IPS-NIHi7 (cell line): Measurements from ENCODE around the gene DYNLL1.
"Not testable (repeated sequence)": the region's sequence is repeated elsewhere in the genome, so short reads cannot be mapped to it uniquely, and the experiment has no call there.

Experiments
- DNase-seq: peaks from one replicate; pipeline ENCODE4 v3.0.0; 2012; ENCODE audit warnings: mixed read lengths; ENCODE audit errors: extremely low spot score

The DYNLL1 gene

DNA sequence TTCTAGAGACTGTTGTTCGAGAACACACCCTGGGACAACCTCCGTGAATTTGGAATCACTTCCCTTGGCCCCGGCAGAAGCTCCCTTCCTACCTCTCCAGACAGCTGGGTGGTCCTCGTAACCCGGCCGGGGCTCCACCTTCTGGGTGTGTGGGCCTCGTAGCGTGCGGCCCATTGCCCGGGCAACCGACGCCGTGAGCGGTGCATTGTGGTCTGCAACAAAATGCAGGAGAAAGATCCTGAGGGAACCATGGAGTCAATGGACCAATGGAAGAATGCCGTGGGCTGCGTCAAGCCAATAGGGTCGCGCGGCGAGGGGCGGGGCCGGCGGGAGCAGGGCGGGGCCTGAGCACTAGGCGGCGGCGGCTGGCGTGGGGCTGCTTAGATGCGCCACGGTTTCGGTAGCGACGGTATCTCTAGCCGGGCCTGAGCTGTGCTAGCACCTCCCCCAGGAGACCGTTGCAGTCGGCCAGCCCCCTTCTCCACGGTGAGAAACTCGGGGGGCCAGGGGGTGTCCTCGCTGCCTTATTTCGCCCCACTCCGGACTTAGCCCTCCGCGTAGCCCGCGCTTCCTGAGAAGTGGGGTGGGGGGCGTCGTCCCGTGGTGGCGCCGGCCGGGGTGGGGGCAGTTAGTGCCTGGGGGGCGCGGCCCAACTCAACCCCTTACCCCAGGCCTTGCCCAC, at the start of gene DYNLL1:
Gene DYNLL1, plus strand, starts transcription at position 383 of the 682 bp plus-strand sequence. CDS start 309 bp downstream, outside the sequence.
- peak; percentile 99 for DNase-seq

DNA sequence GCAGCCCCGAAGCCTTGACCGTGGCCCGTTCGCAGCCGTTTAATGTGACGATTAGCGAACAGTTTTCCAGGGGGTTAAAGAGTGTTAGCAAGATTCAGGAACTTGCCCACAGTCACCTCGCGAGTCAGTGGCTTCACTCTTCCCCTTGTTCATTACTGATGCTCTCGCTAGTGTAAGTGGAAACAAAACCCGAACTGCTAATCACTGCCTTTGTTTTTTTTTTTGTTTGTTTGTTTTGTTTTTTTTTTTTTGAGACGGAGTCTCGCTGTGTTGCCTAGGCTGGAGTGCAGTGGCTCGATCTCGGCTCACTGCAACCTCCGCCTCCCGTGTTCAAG, 49.1 kb upstream of the DYNLL1 start:
- not testable (repeated sequence) for DNase-seq

DNA sequence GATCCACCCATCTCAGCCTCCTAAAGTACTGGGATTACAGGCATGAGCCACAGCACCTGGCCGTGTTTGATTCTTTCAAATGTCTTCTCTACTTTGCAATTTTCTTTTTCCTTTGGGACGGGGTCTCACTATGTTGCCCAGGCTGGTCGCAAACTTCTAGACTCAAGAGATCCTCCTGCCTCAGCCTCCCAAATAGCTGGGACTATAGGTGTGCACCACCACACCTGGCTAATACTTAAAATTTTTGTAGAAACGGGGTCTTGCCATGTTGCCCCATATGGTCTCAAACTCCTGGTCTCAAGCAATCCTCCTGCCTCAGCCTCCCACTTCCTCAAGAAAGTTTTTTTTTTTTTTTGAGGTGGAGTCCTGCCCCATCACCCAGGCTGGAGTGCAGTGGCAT, 47.9 kb upstream of the DYNLL1 start:
- DNase-seq = no peak

DNA sequence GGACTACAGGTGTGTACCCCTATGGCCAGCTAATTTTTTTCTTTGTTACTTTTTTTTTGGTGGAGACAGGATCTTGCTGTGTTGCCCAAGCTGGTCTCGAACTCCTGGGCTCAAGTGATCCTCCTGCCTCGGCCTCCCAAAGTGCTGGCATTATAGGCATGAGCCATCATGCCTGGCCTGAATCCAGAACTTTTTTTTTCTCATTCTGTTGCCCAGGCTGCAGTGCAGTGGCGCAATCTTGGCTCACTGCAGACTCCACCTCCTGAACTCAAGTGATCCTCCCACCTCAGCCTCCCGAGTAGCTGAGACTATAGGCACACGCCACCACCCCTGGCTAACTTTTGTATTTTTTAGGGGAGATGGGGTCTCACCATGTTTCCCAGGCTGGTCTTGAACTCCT, 43.4 kb upstream of the DYNLL1 start:
- DNase-seq = not testable (repeated sequence)

DNA sequence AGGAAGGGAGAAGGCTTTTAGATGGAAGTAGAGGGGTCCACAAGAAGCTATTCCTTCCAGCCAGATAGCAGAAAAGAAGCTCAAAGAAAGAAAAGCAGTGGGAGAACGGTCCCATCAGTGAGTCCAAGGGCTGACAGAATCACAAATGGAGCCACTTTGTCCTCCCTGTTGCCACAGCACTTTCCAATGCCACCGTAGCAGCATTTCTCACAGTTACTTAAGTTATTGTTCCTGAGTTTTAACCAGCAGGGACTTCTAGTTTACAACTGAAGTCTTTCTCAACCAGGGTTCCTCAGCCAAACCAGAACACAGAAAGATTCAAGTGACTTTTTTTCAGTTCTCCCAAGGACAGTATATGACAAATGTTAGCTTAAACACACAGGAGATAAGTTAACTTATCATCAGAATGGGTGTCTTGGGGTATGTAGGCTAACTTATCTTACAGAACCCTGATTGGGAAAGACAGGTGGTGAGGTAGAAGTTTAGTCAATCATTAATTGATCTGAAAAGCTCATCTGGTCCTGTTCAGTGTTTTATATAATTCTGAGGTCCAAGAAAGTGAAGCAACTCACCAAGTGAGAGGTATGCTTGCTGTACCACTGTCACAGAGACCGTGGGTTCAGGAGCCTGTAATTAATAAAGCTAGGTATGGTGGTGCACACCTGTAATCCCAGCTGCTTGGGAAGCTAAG, 42.7 kb upstream of the DYNLL1 start:
- no peak for DNase-seq

DNA sequence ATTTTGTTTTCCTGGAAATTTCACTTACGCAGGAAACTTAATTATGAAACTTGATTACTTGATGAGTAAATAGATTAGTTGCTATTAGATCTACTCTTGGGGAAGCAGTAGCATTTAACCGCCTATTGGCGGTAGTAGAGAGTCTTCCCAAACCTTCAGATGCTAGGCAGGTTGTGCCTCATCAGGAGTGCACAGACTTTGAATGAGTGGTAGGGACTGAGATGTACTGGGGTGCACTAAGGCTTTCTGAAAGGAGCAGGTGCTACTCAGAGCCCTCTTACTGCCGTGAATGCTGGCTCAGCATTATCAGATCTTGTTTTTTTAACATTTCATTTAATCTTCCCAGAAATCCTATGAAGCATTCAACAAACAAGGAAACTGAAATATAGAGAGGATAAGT, 41.9 kb upstream of the DYNLL1 start:
- DNase-seq = peak; percentile 53

DNA sequence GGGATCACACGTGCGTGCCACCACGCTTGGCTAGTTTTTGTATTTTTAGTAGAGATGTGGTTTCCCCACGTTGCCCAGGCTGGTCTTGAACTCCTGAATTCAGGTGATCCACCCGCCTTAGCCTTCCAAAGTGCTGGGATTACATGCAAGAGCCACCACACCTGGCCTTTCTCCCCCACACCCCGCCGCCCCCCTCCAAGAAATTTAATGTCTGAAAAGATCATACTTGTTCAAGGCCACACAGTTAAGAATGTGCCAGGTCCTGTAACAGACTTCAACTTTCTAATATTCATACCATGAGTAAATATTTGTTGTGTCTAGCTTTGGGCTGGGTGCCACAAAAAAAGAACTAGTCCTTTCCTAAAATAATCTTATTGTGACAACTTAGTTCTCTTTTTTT, 40.6 kb upstream of the DYNLL1 start:
- DNase-seq = no peak

DNA sequence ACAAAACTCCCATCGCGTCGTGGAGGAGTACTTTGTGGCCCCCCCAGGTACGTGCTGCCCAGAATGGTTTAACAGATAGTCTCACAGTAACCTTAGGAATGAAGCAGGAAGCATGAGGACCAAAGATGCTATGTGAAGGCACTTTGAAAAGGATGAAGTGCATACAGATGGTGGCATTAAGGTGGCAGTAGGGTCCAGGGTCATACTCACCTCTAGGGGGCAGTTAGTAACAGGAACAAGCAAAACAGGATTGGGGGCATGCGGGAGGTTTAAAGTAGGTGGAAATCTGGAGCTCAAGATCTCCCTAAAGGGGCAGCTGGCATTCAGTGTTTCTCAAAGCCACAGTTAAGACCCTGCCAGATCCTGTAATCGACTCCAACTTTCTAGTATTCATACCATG, 38.8 kb upstream of the DYNLL1 start:
- DNase-seq = peak; percentile 62

DNA sequence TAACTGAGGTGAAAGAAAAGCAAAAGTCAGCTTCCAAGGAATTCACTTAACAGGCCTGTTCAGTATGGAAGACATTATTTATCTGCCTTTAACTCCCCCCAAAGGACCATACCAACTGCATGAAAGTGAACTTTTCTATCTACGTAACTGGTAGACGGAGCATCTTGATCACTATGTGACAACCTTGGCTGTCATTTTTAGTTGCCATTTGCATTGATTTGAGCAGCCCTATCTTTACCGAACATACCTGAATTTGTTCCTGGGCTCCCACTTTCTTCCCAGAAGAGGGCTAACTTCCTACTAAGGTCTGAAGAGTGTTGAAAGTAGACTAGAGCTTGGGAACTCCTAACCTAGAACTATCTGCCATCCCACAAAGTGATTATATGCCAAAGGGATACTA, 35.8 kb upstream of the DYNLL1 start:
- DNase-seq = no peak

DNA sequence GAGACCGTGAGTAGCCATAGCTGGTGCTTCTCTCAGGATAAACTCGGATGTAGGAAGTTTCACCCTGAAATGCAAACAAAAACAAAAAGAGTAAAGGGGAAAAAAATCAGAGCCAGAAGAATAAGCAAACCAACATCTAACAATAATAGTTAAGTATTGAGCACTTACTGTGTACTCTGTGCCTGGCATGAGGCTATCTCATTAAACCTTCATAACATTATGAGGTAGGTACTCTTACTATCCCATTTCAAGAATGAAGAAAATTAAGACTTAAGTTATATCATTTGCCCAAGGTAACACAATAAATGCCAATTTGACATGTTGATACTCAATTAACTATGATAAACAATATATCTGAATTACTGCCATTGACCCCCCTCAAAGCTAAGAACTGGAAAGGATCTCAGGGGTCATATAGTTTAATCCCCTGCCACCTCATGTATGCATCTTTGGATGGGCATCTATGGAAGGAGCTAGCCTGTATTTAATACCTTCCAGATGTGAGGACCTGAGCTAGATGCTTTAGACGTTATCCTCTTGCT, 33.7 kb upstream of the DYNLL1 start:
- no peak for DNase-seq

DNA sequence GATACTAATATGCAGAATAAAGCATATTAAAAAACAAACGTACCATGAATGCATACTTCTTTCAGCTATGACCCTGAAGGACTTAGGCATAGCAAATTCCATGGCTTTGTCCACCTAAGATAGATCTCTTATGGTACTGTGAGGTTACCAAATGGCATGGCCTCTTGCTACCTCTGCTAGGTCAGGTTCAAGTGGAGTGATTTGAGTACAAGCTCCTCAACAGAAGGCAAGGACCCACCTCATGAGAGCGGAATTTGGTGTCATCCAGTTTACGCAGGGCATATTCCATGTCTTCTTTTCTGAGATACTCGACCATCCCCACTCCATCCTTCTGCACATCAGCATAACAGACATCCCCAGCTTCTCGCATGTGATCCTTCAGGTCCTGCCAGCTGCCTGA, 32.2 kb upstream of the DYNLL1 start:
- no peak for DNase-seq

DNA sequence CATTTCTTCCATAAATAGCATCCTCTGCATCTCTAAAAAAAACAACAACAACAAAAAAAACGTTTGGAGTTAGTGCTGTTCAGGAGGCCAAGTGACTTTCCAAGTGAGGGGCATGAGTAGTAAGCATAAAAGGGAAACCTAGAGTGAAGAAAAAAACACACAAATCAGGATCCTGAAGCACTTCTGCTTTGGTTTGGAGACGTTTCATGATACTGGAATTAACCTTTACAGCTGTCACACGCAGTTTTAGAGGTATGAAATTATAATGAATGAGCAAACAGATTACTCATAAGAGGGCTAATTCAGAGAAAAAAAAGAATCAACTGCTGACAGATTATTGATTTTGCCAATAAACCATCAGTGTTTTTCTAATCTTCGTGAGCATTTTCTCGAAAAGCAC, 30.2 kb upstream of the DYNLL1 start:
- DNase-seq = no peak

DNA sequence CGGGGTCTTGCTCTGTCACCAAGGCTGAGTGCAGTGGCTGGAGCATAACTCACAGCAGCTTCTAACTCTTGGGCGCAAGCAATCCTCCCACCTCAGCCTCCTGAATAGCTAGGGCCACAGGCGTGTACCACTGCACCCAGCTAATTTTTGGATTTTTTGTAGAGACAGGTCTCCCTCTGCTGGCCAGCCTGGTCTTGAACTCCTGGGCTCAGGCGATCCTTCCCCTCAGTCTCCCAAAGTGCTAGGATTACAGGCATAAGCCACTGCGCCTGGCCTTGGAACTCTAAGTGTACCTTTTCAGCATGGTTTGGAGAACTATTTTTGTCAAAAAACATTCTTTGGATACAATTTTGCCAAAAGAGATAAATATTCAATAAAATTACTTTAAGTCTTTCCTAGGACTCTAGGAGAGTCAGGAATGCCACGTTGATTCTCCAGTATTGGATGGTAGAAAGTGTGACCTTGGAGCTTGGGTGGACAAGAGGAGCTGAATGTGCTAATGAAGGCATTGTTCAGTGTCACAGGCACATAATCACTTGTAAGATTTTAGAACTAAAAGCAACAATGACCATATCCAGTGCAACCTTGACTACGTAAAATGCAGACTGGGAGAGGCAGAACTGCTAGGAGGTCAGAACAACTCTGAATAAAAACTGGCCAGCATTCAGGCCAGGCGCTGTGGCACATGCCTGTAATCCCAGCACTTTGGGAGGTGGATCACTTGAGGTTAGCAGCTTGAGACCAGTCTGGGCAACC, 29.2 kb upstream of the DYNLL1 start:
- DNase-seq = no peak

DNA sequence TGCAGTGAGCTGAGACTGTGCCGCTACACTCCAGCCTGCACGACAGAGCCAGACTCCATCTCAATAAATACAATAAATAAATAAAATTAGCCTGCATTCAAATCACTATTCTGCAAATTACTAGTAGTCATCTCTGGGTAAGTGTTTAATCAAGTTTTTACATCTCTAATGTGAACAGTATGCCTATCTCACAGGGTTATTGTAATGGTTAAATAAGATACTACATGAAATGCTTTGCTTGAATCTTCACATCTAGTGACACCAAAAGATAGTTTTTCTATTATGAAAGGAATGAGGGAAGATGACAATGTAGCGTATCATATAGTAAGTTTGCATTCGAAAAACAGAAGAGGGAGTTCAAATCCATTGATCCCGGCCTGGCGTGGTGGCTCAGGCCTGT, 28.5 kb upstream of the DYNLL1 start:
- DNase-seq = no peak

DNA sequence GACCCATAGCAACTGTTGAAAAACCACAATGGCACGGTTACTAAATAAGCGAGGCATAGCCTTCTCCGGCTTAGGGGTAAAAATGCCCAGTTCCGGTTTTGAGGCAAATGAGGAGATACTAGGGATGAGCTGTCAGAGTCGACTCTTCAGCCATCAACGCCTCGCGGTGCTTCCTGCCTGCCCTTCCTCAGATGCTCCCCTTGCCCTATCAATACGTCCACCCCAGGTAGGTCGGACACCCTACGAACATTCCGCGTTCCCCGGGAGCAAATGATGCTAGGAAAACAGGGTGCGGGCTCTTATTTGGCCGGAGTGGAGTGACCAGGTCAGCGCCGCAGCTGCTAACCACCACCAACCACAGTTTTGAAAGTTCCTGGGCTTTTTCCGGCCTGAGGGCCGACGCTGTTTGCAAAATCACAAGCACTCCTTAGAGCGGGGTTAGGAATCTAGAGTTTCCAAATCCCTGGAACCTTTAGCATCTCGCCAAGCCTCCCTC, 27.5 kb upstream of the DYNLL1 start:
- peak; percentile 23 for DNase-seq

DNA sequence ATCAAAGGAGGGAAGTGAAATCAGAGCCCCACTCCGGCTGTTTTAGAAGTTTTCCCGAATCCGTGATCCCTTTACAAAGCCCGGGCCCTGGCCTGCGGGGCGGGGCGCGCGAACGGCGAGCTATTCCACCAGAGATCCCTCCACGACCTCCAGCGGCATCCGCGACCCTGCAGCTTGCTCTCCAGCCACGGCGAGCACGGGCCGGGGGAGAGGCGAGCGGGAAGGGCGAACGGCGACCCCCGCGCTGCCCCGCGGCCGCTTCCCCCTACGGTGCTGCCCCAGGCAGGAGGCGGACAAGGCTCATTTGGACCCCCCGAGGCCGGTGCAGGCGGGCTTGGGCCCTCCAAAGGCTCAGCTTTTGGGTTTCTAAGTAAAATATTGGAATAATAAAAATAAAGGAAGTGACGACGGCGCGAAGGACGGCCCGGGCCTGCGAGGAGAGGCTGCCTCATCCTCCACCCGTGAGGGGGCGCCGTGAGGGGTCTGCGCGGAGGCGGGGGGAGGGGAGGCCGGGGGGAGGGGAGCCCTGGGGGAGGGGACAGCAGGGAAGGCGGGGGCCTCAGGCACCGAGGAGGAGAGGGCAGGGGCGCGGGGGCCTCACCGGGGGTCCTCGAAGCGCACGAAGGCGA, 27.0 kb upstream of the DYNLL1 start:
- DNase-seq = peak; percentile 70

DNA sequence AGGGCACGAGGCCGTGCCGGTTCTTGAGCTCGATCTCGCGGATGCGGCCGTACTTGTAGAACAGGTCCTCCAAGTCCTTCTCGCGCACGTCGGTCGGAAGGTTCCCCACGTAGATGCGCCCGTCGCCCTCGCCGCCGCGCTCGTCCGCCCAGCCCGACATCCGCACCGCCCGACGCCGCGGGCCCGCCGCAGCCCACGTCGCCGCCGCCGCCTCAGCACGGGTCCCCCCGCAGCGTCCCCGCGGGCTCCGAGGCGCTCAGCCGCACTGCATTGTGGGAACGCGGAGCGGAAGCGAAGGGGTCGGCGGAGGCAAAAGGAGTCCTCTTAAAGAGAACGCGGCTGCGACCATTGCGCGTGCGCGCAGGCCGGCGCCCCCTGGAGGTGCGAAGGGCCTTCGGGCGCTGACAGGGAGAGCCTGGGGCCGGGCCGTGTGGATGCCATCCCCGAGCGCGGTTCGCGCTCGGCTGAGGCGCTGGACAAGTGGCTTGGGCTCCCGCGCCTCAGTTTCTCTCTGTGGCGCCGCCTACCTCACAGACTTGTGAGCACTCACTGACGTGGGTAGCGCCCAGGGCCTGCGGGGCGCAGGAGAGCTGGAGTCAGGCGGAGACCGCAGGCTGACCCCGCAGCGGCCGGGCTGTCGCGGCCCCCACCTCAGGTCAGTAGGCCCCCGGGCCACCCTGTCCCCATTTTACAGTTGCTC, 26.3 kb upstream of the DYNLL1 start, which contains the start of gene SRSF9:
Gene SRSF9, minus strand, starts transcription at position 299 of the 700 bp plus-strand sequence. Its CDS starts 139 bp downstream, at position 160.
- peak; percentile 98 for DNase-seq

DNA sequence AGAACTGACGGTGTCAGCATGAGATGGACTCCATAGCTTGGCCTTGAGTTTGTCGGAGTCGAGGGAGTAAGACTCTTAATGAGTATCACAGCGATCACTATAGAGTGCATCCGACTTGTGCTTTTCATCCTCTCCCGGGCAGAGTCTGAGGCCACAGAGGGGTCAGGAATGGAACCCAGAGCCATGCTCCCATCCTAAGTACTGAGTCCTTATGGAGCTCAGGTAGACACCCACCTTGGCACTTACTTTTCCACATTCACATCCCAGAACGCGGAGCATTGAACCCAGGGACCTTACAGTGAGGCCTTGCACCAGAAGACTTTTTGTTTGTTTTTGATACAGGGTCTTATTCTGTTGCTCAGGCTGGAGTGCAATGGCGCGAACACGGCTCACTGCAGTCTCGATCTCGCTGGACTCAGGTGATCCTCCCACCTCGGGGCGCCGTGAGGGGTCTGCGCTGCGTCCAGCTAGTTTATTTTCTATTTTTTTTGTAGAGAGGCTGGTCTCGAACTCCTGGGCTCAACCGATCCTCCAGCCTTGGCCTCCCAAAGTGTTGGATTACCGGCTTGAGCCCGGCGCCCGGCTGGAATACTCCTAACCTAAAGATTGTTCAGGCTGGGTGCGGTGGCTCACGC, 25.6 kb upstream of the DYNLL1 start:
- DNase-seq = no peak

DNA sequence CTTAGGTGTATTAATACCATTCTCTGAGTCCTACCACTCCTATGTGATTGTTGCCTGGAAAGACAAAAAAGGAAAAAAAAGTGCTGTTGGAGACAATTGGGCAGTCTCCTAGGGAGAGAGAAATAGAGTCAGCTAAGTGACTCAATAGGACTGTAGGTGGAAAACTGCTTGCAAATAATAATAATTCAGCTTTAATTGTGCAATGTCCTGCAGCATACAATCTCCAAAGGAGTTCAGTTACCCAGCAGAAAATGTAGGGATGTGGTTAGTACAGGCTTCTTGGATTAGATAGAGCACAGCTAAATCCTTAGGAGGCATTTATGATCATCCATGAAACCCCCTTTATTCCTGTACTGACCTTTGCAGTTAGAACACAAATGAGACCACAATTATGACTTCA, 23.4 kb upstream of the DYNLL1 start:
- no peak for DNase-seq

DNA sequence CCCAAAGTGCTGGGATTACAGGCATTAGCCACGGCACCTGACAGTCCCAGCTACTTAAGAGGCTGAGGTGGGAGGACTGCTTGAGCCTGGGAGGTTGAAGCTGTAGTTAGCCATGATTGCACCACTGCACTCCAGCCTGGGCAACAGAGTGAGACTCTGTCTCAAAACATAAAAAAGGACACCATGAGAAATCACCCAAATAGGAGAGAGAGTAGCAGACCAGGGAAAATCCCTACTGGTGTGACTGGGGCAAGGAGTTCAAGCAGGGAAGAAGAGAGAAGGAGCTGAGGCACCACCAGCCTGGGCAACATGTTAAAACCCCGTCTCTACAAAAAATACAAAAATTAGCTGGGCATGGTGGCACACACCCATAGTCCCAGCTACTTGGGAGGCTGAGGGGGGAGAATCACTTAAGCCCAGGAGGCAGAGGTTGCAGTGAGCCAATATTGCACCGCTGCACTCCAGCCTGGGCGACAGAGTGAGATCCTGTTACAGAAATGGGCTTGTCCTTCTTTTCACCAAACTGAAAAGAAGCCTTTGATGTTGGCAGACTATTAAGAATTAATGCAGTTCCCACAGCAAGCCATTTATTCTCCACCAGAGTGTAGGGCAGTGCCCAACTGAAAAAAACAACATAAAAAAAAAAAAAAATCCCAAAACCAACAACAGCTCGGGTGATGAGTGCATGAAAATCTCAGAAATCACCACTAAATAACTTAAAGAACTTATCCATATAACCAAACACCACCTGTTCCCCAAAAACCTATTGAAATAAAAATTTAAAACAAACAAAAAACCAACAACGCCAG, 21.9 kb upstream of the DYNLL1 start:
- no peak for DNase-seq
